DLD1 (cell line): ENCODE results near the gene DDX46.
"Not testable (repeated sequence)": the region's sequence is repeated elsewhere in the genome, so short reads cannot be mapped to it uniquely, and the experiment has no call there.

Experiments used
- in situ Hi-C: cut with HindIII; loops from 2 replicates; pipeline ENCODE4 v1.10.0; 2017; ENCODE audit warnings: low sequenced_read_pairs

Gene DDX46, protein sequence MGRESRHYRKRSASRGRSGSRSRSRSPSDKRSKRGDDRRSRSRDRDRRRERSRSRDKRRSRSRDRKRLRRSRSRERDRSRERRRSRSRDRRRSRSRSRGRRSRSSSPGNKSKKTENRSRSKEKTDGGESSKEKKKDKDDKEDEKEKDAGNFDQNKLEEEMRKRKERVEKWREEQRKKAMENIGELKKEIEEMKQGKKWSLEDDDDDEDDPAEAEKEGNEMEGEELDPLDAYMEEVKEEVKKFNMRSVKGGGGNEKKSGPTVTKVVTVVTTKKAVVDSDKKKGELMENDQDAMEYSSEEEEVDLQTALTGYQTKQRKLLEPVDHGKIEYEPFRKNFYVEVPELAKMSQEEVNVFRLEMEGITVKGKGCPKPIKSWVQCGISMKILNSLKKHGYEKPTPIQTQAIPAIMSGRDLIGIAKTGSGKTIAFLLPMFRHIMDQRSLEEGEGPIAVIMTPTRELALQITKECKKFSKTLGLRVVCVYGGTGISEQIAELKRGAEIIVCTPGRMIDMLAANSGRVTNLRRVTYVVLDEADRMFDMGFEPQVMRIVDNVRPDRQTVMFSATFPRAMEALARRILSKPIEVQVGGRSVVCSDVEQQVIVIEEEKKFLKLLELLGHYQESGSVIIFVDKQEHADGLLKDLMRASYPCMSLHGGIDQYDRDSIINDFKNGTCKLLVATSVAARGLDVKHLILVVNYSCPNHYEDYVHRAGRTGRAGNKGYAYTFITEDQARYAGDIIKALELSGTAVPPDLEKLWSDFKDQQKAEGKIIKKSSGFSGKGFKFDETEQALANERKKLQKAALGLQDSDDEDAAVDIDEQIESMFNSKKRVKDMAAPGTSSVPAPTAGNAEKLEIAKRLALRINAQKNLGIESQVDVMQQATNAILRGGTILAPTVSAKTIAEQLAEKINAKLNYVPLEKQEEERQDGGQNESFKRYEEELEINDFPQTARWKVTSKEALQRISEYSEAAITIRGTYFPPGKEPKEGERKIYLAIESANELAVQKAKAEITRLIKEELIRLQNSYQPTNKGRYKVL

DNA sequence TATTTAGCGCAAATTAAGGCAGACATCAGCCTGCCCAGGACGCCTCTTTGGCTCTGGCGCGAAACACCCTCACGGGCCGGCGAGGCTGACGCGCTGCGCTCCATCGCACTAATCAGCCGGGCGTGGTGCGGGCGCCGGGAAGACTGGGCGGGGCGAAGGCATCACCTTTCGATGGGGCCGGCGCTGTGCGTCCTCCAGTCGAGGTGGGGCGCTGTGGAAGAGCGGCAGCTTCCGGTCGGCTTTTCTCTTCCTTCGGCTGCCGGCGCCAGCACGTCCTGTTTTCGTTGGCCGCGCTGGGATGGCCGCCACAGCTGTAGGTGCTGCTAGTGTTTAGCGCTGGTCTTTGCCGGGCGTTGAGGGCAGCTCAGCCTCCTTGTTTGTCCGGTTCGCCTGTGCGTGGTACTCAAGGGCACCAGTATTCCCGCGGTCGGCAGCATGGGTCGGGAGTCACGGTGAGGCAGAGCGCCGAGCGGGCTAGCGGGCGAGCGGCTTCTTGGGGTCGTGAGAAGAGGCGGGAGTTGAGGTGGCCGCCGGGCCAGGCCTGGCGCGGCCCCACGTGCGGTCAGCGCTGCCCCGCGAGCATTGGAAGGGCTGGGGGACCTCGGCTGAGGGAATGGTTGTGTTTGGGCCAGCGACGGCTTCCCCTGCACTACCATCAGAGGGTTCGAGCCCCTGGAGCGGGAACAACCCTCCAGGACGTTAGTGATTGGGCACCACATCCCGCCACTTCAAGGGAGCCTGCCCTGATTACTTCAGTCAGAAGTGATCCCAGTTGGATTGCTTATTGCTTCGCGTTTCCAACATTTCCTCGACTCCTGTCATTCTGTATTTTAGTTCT lies at the start of gene DDX46:
TSS of gene DDX46 (plus strand) at position 276 of the 838 bp plus-strand sequence. CDS start at position 436, 160 bp downstream.
- in situ Hi-C loops, result no loop called here

DNA sequence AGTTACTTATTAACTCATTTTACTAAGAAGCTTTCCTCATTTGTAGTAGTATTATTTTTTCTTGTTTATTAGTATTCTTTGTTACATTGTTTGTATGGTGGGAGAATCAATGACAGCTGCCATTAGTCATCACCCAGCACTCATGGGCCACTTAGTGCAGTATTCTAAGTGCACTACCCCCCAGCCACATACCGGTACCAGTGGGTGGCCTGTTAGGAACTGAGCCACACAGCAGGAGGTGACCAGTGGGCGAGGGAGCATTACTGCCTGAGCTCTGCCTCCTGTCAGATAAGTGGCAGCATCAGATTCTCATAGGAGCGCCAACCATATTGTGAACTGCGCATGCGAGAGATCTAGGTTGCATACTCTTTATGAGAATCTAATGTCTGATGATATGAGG lies 44.5 kb upstream of the DDX46 start:
- in situ Hi-C loops, result no loop called here

DNA sequence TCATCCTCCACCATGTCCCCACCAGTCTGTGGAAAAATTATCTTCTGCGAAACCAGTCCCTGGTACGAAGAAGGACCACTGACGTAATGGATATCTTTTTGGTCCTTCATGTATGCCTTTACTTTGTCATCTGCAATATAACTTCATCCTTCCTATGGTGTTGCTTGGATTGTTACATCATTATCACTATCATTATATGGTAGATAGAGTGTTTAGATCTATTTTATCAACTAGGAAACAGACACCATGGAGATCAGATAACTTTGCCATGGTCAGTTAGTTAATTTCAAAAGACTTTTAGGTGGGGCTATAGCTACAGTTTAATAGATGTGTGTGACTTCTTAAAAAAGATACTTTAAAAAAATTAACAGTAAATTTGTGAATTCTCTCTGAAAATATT lies 44.0 kb upstream of the DDX46 start:
- in situ Hi-C loops, result no loop called here

DNA sequence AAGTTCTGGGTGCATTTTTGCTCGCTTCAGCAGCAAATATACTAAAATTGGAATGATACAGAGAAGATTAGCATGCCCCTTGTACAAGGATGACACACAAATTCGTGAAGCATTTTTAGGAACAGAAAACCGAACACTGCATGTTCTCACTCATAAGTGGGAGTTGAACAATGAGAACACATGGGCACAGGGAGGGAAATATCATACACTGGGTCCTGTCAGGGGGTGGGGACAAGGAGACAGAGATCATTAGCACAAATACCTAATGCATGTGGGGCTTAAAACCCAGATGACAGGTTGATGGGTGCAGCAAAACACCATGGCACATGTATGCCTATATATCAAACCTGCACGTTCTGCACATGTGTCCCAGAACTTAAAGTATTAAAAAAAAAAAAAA lies 43.1 kb upstream of the DDX46 start:
- in situ Hi-C loops, result not testable (repeated sequence)

DNA sequence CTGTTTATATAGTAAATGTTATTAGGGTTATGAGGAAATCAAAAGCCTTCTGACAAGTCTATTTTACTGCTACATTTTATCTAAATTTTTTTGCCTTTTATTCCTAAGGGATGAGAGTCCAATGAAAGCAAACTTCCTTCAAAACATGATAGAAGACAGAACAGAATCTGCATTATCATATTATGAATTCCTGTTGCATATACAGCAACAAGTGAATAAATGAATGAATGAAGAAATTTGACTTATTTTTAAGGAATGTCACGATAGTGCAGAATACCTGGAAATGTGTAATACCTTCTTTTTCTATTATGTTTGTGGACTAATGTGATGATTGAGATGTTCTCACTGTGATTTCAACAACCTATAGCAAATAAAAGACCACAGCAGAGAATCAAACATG lies 33.7 kb upstream of the DDX46 start:
- in situ Hi-C loops, result no loop called here

DNA sequence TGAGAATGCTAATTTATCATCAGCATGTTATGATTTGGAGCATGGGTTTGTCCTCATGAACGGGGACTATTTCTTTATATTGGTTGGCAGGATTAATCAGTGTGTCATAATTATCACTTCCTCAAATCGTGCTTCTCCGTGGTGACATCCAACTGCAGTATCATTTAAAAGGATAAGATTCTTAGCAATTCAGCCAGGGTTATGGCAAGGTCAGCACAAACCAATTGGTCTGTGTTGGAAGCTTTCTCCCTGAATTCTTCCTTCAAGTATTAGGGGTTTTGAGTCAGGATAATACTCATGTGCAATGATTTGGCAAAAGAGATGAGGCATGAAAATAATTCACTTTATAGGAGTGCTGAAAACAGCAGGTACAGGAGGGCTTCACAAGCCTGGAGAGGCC lies 25.8 kb upstream of the DDX46 start:
- in situ Hi-C loops, result no loop called here

DNA sequence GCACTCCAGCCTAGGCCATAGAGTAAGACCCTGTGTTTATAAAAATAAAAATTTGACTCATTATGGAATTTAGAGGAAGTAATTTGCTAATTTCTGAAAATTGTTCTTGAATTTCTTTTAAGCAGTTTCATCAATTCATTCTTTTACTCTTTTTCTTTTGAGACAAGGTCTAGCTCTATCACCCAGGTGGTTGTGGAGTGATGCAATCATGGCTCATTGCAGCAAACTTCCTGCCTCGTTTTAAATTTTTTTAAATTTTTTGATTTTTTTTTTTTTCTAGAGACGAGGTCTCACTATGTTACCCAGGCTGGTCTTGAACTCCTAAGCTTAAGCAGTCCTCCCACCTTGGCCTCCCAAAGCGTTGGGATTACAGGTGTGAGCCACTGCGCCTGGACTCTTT lies 23.3 kb upstream of the DDX46 start:
- in situ Hi-C loops, result no loop called here

DNA sequence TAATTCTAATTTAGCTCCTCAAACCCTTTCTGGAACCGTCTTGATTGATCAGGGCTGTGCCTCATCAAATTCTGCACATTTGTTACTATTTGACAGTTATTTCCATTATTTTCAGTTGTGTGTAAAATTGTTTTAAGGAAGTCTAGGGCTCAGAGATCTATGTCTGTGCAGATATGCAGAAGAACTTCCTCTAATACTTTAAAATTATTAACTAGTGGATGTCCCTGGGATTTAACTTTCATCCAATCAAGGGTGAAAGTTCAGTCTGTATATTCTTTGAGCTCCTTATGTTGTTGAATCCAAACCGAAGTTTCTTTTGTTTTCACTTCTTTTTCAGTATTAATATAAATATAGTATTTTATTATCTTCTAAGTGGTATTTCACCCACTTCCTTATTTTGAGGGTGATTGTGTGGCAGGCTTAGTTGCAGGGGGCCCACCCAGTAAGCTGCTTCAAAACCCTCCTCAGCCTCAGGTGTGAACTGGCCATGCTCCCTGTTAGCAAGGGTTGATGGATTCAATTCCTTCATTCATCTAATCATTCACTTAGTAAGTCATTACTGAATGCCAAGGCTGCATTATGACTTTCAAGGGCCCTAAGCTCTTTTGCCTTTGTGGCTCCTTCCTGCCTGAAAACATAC lies 22.3 kb upstream of the DDX46 start:
- in situ Hi-C loops, result no loop called here

DNA sequence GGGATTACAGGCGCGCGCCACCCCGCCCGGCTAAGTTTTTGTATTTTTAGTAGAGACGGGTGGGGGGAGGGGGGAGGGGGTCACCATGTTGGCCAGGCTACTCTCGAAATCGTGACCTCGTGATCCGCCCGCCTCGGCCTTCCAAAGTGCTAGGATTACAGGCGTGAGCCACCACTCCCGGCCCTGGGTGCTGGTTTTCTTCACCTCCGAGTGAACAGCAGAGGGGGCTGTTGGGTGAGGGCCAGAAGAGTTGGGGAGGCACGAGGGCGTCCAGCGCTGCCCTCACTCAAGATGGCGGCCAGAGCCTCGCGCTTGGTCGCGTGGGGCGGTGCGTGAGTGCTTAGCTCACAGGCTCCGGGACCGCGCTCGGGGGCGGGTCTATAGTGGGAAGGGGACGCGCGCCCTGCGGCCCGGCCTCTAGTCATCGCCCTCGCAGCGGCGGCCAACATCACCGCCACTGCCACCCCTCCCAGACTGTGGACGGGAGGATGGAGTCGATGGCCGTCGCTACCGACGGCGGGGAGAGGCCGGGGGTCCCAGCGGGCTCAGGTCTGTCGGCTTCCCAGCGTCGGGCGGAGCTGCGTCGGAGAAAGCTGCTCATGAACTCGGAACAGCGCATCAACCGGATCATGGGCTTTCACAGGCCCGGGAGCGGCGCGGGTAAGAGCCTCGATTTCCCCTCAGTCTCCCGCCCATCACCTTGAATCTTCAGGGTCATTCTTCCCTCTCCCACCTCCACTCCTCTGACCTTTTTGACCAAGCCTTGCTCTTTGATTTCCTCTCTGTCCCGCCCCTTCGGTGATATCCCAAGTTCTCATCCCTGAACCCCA lies 20.2 kb upstream of the DDX46 start, which contains the start of gene CAMLG:
TSS of gene CAMLG (plus strand) at position 416 of the 830 bp plus-strand sequence. CDS start at position 489, 73 bp downstream.
- in situ Hi-C loops, result no loop called here

DNA sequence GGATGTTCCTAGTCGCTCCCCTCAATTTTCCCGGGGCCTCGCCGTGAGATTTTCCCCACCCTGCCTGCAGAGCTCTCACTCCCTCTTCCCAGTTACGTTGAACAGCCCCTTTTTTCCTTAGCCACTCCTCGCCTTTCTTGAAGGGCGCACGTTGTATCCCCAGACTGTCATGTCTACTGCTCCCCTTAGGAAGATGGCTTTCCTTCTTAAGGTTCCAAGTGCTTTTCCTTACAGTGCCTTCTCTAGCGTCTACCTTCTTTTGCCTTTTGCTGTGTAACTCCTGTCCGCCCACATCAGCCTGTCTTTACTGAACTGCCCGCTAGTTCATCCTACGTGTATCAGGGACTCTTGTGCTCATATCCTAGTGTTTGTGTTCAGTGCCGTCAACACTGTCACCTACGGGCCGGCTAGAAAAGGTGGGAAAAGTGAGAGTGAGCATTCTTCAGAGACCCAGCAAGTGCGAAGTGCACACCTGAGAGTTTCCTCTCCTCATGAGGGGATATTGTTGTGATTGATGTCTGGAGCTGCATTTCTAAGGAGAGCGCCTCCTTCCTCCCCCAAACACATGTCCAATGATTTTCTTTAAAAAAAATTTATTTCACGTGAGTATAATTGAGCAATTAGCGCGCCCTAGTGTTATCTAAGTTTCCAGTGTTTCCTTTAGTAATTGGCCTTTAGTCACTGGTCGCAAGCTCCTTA lies 19.5 kb upstream of the DDX46 start:
- in situ Hi-C loops, result no loop called here

DNA sequence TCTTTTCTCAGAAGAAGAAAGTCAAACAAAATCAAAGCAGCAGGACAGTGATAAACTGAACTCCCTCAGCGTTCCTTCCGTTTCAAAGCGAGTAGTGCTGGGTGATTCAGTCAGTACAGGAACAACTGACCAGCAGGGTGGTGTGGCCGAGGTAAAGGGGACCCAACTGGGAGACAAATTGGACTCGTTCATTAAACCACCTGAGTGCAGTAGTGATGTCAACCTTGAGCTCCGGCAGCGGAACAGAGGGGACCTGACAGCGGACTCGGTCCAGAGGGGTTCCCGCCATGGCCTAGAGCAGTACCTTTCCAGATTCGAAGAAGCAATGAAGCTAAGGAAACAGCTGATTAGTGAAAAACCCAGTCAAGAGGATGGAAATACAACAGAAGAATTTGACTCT lies 17.5 kb upstream of the DDX46 start:
- in situ Hi-C loops, result no loop called here

DNA sequence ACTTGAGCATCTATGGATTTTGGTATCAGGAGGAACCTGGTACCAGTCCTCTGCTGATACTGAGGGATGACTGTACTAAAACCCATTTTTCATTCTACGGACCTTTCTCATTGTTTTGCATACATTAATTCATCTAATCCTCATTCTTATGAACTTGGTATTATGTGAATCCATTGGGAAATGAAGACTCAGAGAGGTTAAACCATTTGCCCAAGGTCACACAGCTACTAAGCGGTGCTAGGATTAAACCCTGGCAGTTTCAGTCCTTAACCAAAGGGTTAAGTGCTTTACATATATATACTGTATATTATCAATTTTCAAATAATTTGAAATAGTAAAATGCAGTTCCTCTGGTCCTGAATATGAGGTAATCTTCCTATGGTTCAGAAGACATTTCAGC lies 16.4 kb upstream of the DDX46 start:
- in situ Hi-C loops, result no loop called here

DNA sequence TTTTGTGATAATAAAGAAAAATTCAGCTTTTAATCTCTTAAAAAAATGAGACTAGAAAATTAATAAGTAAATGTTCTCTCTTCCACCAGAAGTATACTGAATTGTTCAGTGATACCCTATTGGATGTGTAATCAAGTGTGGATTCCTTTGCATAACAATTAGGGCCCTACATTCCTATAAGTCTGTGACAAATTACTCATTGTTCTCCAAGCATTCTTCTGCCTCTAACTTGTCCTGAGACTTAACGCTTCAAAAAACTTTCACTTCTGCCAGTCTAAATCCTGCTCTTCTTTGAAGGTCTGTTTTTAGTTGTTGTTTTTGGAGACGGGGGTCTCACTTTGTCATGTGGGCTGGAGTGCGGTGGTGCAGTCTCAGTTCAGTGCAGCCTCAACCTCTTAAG lies 9.2 kb upstream of the DDX46 start:
- in situ Hi-C loops, result no loop called here

DNA sequence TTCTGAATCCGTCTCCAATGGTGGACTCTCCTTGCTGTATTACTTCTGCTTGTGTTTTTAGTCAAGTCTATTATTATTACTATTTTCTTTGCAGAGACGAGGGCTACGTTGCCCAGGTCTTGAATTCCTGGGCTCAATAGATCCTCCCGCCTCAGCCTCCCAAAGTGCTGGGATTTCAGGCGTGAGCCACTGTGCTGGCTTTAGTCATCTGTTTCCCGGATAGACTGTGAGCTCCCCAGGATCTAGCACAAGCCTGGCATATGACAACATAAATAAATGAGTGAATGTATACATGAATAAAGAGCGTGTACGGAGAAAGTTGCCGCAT lies 439 bp upstream of the DDX46 start:
- in situ Hi-C loops, result no loop called here

DNA sequence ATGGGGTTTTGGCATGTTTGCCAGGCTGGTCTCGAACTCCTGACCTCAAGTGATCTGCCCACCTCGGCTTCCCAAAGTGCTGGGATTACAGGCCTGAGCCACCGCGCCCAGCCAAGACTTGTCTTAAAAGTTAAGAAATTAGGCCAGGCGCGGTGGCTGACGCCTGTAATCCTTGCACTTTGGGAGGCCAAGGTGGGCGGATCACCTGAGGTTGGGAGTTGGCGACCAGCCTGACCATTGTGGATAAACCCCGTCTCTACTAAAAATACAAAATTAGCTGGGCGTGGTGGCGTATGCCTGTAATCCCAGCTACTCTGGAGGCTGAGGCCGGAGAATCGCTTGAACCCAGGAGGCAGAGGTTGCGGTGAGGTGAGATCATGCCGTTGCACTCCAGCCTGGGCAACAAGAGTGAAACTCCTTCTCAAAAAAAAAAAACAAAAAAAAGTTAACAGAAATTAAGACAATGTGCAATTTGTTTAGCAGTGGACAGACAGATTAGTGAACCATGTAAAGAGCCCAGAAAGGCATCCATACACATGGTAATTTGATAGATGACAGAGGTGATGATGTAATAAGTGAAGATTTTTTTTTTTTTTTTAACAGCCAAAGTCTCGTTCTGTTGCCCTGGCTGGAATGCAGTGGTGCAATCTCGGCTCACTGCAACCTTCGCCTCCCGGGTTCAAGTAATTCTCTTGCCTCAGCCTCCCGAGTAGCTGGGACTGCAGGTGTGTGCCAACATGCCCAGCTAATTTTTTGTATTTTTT lies 9.1 kb downstream of the DDX46 start:
- in situ Hi-C loops, result not testable (repeated sequence)

DNA sequence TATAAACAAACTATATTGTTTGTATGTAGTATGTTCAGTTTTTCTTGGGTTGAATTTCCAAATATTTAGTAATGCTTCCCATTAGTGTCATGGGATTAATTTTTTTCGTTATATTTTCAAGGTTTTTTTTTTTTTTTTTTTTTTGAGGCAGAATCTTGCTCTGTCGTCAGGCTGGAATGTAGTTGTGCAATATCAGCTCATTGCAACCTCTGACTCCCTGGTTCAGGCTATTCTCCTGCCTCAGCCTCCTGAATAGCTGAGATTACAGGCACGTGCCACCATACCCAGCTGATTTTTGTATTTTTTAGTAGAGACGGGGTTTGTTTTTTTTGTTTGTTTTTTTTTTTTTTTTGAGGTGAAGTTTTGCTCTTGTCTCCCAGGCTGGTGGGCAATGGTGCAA lies 10.6 kb downstream of the DDX46 start:
- in situ Hi-C loops, result no loop called here

DNA sequence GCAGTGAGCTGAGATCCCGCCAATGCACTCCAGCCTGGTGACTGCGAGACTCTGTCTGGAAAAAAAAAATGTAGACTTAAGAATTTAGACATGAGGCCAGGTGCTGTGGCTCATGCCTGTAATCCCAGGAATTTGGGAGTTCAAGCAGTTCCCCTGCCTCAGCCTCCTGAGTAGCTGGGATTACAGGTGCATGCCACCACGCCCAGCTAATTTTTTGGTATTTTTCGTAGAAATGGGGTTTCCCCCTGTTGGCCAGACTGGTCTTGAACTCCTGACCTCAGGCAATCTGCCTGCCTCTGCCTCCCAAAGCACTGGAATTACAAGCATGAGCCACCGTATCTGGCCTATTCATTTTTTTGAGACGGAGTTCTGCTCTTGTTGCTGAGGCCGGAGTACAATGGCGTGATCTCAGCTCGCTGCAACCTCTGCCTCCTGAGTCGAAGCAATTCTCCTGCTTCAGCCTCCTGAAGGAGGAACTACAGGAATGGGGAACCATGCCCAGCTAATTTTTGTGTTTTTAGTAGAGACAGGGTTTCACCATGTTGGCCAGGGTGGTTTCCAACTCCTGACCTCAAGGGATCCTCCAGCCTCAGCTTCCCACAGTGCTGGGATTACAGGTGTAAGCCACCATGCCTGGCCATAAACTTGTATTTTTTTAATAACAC lies 14.0 kb downstream of the DDX46 start:
- in situ Hi-C loops, result no loop called here

DNA sequence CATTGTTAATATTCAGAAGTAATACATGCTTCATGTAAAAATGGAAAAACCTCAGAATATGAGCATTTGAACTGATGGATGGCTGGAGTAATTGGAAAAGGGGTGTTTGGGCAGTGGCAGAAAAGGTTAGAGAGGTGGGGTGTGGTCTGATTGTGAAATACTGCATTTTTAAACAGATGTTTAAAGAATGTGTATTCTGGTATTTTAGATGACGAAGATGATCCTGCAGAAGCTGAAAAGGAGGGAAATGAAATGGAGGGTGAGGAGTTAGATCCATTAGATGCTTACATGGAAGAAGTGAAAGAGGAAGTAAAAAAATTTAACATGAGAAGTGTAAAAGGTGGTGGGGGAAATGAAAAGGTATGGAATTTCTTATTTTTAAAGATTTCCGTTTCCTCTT lies 18.8 kb downstream of the DDX46 start:
- in situ Hi-C loops, result no loop called here
